ENCODE data around the gene CDON. TPM values are rescaled to one million over a fixed set of nuclear protein-coding genes. Genes with fewer than 3 reads are reported as not detected.

CDON gene
- total RNA-seq, 2 experiments from 2014 or later, result 1.9 to 2.7 TPM

DNA sequence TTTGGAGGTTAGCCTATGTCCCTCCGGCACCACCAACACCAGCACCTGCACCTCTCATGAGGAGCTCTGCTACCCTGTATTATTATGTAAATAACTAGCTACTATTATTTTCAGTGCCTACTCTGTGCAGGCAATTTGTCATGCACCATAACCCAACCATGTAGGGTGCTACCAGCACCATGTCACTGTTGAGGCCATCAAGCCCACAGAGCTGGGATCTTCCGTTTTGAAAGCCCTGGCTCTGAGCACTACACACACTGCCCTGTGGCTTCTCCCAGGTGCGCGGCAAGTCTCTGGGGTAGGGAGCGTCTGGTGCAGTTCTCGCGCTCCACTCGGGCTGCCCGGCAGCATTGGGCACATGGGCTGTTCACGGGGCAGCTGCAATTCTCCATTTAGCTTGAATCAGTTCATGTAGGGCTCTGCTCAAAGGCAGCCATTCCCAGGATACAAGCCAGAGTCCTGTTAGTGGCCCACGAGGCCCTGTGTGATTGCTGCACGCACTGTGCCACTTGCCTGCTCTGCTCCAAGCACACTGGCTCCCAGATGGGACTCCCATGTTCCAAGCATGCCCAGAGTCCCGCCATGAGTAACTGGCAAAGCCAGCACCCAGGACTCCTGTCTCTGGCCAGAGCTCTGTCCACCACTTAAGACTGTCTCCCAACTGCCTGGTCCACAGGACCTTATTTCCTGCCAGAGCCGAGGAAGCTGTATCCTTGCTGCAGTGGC lies 42.5 kb upstream of the CDON start:
- H3K27me3 ChIP-seq (ENCODE audit: control insufficient read depth in 1 of 2, insufficient read depth in 2 of 2, low read length in 2 of 2), result no peaks in the 10 kb centered on the region
- ChIA-PET CTCF (no interaction called here), POLR2A (no interaction called here)
- H3K27me3 Mint-ChIP-seq, result no peaks in the 10 kb centered on the region
- no peak overlapping the region for H3K4me3 ChIP-seq (ENCODE audit: low read length)
- ATAC-seq (ENCODE audit: poor library complexity) (no peak), DNase-seq (no peak)
- H3K36me3 ChIP-seq (ENCODE audit: insufficient read depth, low read length), result no peaks in the 10 kb centered on the region
- H3K9me3 Mint-ChIP-seq, result no peaks in the 10 kb centered on the region
- H3K27ac ChIP-seq (ENCODE audit: low read depth in 1 of 2, low read length in 2 of 2), result no peak overlapping the region
- no peaks in the 10 kb centered on the region for H3K4me1 ChIP-seq (ENCODE audit: insufficient read depth, low read length)
- intact Hi-C loops (cut with DNase I, micrococcal nuclease), result no loop called here
- TF ChIP-seq, protein P1, sequence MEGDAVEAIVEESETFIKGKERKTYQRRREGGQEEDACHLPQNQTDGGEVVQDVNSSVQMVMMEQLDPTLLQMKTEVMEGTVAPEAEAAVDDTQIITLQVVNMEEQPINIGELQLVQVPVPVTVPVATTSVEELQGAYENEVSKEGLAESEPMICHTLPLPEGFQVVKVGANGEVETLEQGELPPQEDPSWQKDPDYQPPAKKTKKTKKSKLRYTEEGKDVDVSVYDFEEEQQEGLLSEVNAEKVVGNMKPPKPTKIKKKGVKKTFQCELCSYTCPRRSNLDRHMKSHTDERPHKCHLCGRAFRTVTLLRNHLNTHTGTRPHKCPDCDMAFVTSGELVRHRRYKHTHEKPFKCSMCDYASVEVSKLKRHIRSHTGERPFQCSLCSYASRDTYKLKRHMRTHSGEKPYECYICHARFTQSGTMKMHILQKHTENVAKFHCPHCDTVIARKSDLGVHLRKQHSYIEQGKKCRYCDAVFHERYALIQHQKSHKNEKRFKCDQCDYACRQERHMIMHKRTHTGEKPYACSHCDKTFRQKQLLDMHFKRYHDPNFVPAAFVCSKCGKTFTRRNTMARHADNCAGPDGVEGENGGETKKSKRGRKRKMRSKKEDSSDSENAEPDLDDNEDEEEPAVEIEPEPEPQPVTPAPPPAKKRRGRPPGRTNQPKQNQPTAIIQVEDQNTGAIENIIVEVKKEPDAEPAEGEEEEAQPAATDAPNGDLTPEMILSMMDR (IDR thresholded peaks at IDR 0.05), result no peak
- no peak overlapping the region for H3K4me3 Mint-ChIP-seq
- no peaks in the 10 kb centered on the region for H3K36me3 Mint-ChIP-seq (ENCODE audit: low read depth)
- no peak overlapping the region for H3K27ac Mint-ChIP-seq
- H3K4me1 Mint-ChIP-seq (ENCODE audit: low read depth), result no peaks in the 10 kb centered on the region
- no peaks in the 10 kb centered on the region for H3K9me3 ChIP-seq (ENCODE audit: control insufficient read depth in 1 of 2, insufficient read depth in 1 of 2, low read length in 2 of 2)

DNA sequence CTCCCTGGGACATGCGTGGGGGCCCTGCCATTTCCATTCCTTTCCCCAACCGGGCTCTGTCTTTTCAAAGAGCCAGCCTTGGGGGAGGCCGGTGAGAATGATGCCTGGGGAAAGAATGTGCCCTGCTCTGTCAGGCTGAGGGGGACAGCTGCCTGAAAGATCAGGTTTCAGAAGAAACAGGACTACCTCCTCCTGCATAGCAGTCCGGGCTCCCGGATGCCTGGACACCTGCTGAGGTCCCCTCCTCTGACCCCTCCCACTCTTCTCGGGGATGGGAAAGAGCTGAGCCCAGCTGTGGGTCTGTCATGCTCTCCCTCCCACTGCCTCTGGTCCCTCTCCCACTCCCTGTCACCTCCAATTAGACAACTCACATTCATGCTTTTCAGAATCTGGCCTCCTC lies 41.8 kb upstream of the CDON start:
- H3K27me3 ChIP-seq (ENCODE audit: control insufficient read depth in 1 of 2, insufficient read depth in 2 of 2, low read length in 2 of 2), result no peaks in the 10 kb centered on the region
- ATAC-seq (ENCODE audit: poor library complexity), result no peak
- Mint-ChIP-seq H3K27ac (no peak overlapping the region), H3K27me3 (no peaks in the 10 kb centered on the region), H3K4me1 (ENCODE audit: low read depth) (no peaks in the 10 kb centered on the region), H3K36me3 (ENCODE audit: low read depth) (no peaks in the 10 kb centered on the region), H3K9me3 (no peaks in the 10 kb centered on the region), H3K4me3 (no peak overlapping the region)
- DNase-seq, result no peak
- H3K4me1 ChIP-seq (ENCODE audit: insufficient read depth, low read length), result no peaks in the 10 kb centered on the region
- TF ChIP-seq, protein P1 (IDR thresholded peaks at IDR 0.05), result no peak
- no peaks in the 10 kb centered on the region for H3K36me3 ChIP-seq (ENCODE audit: insufficient read depth, low read length)
- H3K27ac ChIP-seq (ENCODE audit: low read depth in 1 of 2, low read length in 2 of 2), result no peak overlapping the region
- H3K4me3 ChIP-seq (ENCODE audit: low read length), result no peak overlapping the region
- intact Hi-C loops (cut with DNase I, micrococcal nuclease), result no loop called here
- no peaks in the 10 kb centered on the region for H3K9me3 ChIP-seq (ENCODE audit: control insufficient read depth in 1 of 2, insufficient read depth in 1 of 2, low read length in 2 of 2)
- ChIA-PET POLR2A (no interaction called here), CTCF (no interaction called here)

DNA sequence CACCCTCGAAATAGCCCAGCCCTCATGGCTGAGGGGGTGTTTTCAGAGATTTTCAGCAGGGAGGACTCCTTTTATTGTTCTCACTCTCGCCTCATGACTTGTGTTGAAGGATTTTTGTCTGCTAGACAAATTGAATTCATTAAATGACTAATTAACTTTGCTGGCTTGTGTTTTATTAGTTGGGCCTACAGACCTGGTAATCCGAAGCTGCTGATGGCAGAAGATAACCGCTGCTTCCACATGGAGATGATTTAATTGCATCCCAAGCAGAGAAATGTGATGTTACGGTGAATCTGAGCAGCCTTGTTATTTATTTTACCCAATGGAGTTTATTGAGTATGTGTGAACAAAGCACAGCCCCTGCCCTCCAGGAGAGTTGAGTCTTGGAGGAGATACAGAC lies 40.5 kb upstream of the CDON start:
- TF ChIP-seq, protein P1 (IDR thresholded peaks at IDR 0.05), result no peak
- Mint-ChIP-seq H3K4me3 (no peak overlapping the region), H3K27ac (no peak overlapping the region), H3K36me3 (ENCODE audit: low read depth) (no peaks in the 10 kb centered on the region), H3K4me1 (ENCODE audit: low read depth) (no peaks in the 10 kb centered on the region), H3K9me3 (no peaks in the 10 kb centered on the region), H3K27me3 (no peaks in the 10 kb centered on the region)
- ChIA-PET POLR2A (no interaction called here), CTCF (no interaction called here)
- no peaks in the 10 kb centered on the region for H3K36me3 ChIP-seq (ENCODE audit: insufficient read depth, low read length)
- no peaks in the 10 kb centered on the region for H3K9me3 ChIP-seq (ENCODE audit: control insufficient read depth in 1 of 2, insufficient read depth in 1 of 2, low read length in 2 of 2)
- no peak for ATAC-seq (ENCODE audit: poor library complexity)
- intact Hi-C loops (cut with DNase I, micrococcal nuclease), result no loop called here
- DNase-seq, result no peak
- no peaks in the 10 kb centered on the region for H3K27me3 ChIP-seq (ENCODE audit: control insufficient read depth in 1 of 2, insufficient read depth in 2 of 2, low read length in 2 of 2)
- no peak overlapping the region for H3K27ac ChIP-seq (ENCODE audit: low read depth in 1 of 2, low read length in 2 of 2)
- H3K4me1 ChIP-seq (ENCODE audit: insufficient read depth, low read length), result no peaks in the 10 kb centered on the region
- H3K4me3 ChIP-seq (ENCODE audit: low read length), result no peak overlapping the region

Measured in CD4-positive, alpha-beta T cell (primary cell).